ENCODE measurements around the gene WWOX. TPM values are rescaled to one million over a fixed set of nuclear protein-coding genes. Genes with fewer than 3 reads are reported as not detected.

Gene WWOX
- total RNA-seq, 1 donor from 2014 or later, result 28.2 TPM

- H3K4me3 Mint-ChIP-seq, result no peak overlapping the region
- no peak overlapping the region for H3K27ac Mint-ChIP-seq
- H3K27me3 Mint-ChIP-seq, result no peaks in the 10 kb centered on the region
- no peaks in the 10 kb centered on the region for H3K36me3 Mint-ChIP-seq
- no peak for DNase-seq (ENCODE audit: extremely low spot score, unreplicated experiment)
- H3K4me1 Mint-ChIP-seq (ENCODE audit: unreplicated experiment), result peaks cover 27% of the 10 kb centered on the region
- H3K9me3 Mint-ChIP-seq, result peaks cover 4% of the 10 kb centered on the region
- TF ChIP-seq, protein P1, sequence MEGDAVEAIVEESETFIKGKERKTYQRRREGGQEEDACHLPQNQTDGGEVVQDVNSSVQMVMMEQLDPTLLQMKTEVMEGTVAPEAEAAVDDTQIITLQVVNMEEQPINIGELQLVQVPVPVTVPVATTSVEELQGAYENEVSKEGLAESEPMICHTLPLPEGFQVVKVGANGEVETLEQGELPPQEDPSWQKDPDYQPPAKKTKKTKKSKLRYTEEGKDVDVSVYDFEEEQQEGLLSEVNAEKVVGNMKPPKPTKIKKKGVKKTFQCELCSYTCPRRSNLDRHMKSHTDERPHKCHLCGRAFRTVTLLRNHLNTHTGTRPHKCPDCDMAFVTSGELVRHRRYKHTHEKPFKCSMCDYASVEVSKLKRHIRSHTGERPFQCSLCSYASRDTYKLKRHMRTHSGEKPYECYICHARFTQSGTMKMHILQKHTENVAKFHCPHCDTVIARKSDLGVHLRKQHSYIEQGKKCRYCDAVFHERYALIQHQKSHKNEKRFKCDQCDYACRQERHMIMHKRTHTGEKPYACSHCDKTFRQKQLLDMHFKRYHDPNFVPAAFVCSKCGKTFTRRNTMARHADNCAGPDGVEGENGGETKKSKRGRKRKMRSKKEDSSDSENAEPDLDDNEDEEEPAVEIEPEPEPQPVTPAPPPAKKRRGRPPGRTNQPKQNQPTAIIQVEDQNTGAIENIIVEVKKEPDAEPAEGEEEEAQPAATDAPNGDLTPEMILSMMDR (conservative IDR thresholded peaks at IDR 0.05), result no peak
Observed at GRCh38 chr16:79155471-79155870, 1056.0 kb downstream of the WWOX start.

GRCh38 chr16:79155904-79156303 lies 1056.5 kb downstream of the WWOX start:
- peaks cover 27% of the 10 kb centered on the region for H3K4me1 Mint-ChIP-seq (ENCODE audit: unreplicated experiment)
- no peaks in the 10 kb centered on the region for H3K36me3 Mint-ChIP-seq
- no peak for DNase-seq (ENCODE audit: extremely low spot score, unreplicated experiment)
- no peak overlapping the region for H3K27ac Mint-ChIP-seq
- H3K4me3 Mint-ChIP-seq, result no peak overlapping the region
- TF ChIP-seq, protein P1 (conservative IDR thresholded peaks at IDR 0.05), result no peak
- peaks cover 4% of the 10 kb centered on the region for H3K9me3 Mint-ChIP-seq
- no peaks in the 10 kb centered on the region for H3K27me3 Mint-ChIP-seq

DNA sequence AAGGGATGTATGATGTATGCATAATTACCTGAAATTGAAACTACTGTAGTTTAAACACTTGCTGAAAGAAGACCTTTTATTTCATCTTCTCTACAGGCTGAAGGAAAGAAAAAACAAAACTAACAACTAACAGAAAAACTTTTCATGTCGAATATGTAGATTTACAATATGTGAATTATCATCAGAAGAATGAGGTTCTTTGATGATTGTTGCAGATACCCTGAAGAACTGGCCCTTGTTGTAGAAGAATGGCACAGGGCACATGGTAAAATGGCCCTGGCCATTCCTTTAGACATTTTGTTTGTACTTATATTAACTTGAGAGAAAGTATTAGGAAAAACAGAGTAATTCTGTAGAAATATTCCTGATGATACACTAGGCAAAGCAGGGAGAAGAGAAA lies 1057.3 kb downstream of the WWOX start:
- Mint-ChIP-seq H3K36me3 (no peaks in the 10 kb centered on the region), H3K27me3 (no peaks in the 10 kb centered on the region), H3K4me1 (ENCODE audit: unreplicated experiment) (peaks cover 25% of the 10 kb centered on the region), H3K27ac (no peak overlapping the region), H3K9me3 (peaks cover 4% of the 10 kb centered on the region), H3K4me3 (no peak overlapping the region)
- DNase-seq (ENCODE audit: extremely low spot score, unreplicated experiment), result no peak
- TF ChIP-seq, protein P1 (conservative IDR thresholded peaks at IDR 0.05), result no peak

- no peak for DNase-seq (ENCODE audit: extremely low spot score, unreplicated experiment)
- H3K9me3 Mint-ChIP-seq, result peaks cover 4% of the 10 kb centered on the region
- H3K36me3 Mint-ChIP-seq, result no peaks in the 10 kb centered on the region
- peaks cover 12% of the 10 kb centered on the region for H3K4me1 Mint-ChIP-seq (ENCODE audit: unreplicated experiment)
- no peak overlapping the region for H3K4me3 Mint-ChIP-seq
- H3K27ac Mint-ChIP-seq, result no peak overlapping the region
- TF ChIP-seq, protein P1 (conservative IDR thresholded peaks at IDR 0.05), result no peak
- no peaks in the 10 kb centered on the region for H3K27me3 Mint-ChIP-seq
Observed at GRCh38 chr16:79158337-79158736, 1058.9 kb downstream of the WWOX start.

GRCh38 chr16:79159261-79160049 lies 1060.0 kb downstream of the WWOX start:
- no peaks in the 10 kb centered on the region for H3K36me3 Mint-ChIP-seq
- no peak overlapping the region for H3K4me3 Mint-ChIP-seq
- TF ChIP-seq, protein P1 (conservative IDR thresholded peaks at IDR 0.05), result no peak
- H3K4me1 Mint-ChIP-seq (ENCODE audit: unreplicated experiment), result peaks cover 12% of the 10 kb centered on the region
- no peak overlapping the region for H3K27ac Mint-ChIP-seq
- H3K27me3 Mint-ChIP-seq, result no peaks in the 10 kb centered on the region
- DNase-seq (ENCODE audit: extremely low spot score, unreplicated experiment), result no peak
- H3K9me3 Mint-ChIP-seq, result peaks cover 4% of the 10 kb centered on the region
